ENCODE data around the gene AUTS2.

DNA sequence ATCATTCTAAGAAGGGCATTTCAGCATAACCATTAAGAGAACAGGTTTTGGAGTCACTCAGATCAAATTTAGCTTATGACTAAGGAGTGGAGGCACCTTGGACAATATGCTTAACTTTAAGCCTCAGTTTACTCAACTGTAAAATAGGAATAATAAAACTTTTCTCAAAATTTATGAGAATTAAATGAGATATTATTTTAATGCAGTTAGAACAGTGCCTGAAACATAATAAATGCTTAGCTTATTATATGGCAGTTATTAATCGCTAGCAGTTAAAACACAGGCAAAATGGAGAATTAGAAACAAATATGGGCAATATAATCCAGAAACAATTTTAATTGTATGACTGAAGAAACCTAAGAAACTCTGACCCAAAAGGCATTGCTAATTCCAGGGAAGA is 2.9 kb upstream of the AUTS2 start:
- no peak for TF ChIP-seq POLR2A (IDR thresholded peaks at IDR 0.05; ENCODE audit: low read depth, low read length)
- no peak for TF ChIP-seq POU2F2 (IDR thresholded peaks at IDR 0.05; ENCODE audit: low read depth, low read length)
- no peak for TF ChIP-seq PAX5 (IDR thresholded peaks at IDR 0.05; ENCODE audit: insufficient read depth, low read length, severe bottlenecking)
- TF ChIP-seq POLR2AphosphoS5 (IDR thresholded peaks at IDR 0.05; ENCODE audit: low read depth, low read length), result no peak

Data from GM12891 (cell line).